Stimulated activated CD8-positive, alpha-beta memory T cell treated with anti-CD3 and anti-CD28 coated beads, Interleukin-12 subunit alpha, Interleukin-12 subunit beta, amount 100 ng/mL, for 4 hours (primary cell): ENCODE measurements around the gene MYL12A.
"Not testable (repeated sequence)": the region's sequence is repeated elsewhere in the genome, so short reads cannot be mapped to it uniquely, and the experiment has no call there.

Experiments used
- DNase-seq: peaks from one replicate; pipeline ENCODE4 v3.0.0-alpha.2; 2020; ENCODE audit warnings: low read depth

MYL12A gene

DNA sequence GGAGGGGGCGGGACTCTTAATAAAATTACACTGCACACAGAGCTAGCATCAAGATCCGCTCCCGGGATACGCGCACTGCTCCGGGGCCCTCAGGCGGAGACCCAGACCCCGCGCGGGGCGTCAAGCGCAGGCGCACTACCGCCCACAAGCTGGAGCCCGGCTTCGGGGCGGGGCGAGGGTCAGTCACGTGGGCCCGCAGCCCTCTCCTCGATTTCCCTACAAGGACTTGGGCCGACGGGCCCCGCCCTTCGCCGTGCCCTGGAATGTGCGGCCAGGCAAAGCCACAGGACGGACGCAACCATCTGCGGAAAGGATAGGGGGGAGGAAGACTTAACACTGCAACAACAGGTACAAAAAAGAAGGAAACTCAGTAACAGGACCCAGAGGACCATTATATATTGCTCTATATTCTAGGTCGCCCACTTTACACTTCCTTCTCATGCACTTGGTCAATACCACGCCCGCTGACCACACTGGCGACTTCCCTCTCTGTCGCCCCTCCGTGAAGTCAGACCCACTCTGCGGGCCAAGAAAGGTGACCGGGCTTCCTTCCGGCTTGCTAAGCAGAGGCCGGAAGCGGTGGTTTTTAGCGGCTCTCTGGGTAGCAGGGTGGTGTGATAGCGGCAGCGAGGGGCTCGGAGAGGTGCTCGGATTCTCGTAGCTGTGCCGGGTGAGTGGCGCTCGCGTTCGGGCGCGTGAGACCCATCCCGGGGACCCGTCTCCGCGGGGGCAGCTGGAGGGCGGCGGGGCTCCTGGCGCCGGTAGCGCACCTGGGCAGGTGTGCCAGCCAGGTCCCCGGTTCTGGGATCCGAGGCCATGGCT is at the start of gene MYL12A:
MYL12A (plus strand) TSS at position 562 of the 822 bp plus-strand sequence. CDS start 5,447 bp downstream, outside the sequence.
- DNase-seq: peak; percentile 85

- DNase-seq: not testable (repeated sequence)
These were observed 49.2 kb upstream of the MYL12A start for GRCh38 chr18:3198260-3198860.

GRCh38 chr18:3199942-3200645 is 47.5 kb upstream of the MYL12A start:
- DNase-seq: no peak

DNA sequence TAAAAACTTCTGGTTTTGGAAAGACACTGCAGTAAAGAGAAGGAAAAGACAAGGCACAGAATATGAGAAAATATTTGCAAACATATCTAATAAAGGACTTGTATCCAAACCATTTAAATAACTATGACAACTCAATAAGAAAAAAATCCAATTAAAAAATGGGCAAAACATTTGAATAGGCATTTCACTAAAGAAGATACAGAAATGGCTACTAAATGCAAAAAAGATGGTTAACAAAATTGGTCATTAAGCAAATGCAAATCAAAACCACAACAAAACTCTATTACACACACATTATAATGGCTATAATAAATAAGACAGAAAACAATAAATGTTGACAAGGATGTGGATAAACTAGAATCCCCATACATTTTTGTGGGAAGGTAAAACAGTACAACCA is 42.4 kb upstream of the MYL12A start:
- DNase-seq: no peak

DNA sequence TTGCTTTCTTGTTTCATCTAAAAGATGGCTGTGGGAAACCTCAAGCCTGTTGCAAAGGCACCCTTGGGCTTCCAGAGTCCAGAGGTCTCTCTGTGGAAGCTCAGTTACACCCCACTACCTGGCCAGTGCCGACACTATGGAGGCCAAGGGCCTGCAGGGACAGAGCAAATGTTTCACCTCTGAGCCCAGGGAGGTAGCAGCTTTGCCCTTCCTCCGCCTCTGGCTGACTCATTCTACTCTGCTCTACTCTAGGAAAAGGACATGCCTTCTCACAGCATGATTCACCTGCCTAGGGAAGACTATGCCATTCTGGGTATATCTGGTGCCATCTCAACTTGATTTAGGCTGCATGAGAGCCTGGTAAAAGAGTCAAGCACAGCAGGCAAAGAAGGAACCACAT is 40.0 kb upstream of the MYL12A start:
- DNase-seq: no peak

- no peak for DNase-seq
These were observed 37.6 kb upstream of the MYL12A start for GRCh38 chr18:3209859-3210569.

GRCh38 chr18:3211236-3211992 is 36.2 kb upstream of the MYL12A start:
- no peak for DNase-seq

- no peak for DNase-seq
These were observed 34.9 kb upstream of the MYL12A start for GRCh38 chr18:3212657-3213056.

DNA sequence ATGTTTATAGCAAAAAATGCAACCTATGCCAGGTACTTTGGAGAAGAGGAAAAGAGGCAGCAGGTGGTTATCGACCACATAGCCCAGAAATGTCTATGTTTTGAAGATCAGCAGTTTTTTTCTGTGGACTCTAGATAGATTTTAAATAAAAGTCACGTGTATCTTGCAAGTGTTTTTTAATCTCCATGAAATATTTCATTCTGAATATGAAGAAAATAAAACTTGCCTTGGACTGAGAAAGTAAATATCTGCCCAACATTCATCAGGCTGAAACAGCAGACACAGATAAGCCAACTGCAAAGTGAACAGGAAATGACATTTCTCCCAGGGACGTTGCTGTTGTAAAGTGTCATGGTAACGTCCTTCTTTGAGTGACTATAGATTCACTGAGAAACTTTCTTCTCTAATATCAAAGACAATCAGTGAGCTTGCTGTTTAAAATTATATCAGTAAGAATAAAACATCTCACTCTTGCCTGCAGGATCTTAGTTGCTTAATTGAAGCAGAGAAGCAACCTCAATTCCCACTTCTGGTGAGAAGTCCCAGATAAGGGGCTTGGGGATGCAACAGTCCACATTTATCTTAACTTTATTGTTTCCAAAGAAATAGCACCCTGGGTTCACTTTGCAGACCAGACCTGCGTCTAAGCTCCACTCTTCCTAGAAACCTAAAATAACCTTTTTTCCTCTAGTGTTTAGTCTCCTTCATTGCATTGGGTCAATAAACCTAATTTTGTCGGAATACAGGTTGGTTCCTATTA is 34.1 kb upstream of the MYL12A start:
- DNase-seq: no peak

DNA sequence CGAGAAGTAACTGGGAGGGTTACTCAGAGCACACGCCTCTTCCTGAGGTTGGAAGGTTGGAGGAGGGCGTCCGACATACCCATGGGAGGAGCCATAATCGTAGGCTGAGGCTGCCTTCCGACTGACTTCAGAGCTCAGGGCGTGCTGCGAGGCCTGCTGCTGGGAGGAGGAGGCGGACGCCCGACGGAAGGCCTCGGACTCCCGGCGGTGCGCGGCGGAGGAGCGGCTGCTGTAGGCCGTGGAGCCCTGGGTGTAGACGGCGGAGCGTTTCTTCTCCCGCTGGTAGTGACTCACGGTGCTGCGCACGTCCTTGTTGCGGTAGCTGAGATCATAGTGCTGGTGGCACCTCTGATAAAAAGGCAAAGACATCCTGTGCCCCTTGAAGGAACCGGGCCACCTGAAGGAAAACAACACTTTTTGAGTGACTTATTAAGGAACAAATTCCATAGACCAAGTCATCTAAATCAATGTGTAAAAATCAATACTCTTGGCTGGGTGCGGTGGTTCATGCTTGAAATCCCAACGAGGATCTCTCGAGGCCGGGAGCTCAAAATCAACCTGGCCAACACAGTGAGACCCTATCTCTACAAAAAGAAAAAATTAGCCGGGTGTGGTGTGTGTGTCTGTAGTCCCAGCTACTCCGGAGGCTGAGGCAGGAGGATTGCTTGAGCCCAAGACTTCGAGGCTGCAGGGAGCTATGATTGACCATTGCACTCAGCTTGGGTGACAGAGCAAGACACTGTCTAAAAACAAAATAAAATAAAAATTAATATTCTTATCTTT is 32.6 kb upstream of the MYL12A start:
- DNase-seq: no peak

- DNase-seq: no peak
These were observed 30.6 kb upstream of the MYL12A start for GRCh38 chr18:3216987-3217386.

- no peak for DNase-seq
These were observed 29.5 kb upstream of the MYL12A start for GRCh38 chr18:3217948-3218647.

- no peak for DNase-seq
These were observed 28.8 kb upstream of the MYL12A start for GRCh38 chr18:3218819-3219218.

DNA sequence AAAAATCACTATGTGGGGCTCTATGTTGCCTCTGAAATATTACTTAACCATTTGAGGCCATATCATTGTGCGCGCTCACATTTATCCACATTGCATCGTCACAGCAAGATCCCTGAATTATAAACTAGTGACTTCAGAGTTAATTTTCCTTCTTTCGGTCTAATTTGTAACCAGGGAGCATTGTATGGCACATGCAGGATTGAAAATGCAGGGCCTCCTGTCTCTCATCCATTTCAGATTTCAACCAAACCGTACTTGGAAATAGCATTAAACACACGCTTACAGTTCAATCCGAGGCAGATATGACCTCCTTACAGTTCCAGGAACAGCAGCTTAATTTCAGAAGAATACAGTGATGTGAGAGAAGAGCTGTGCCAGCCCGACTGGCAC is 28.4 kb upstream of the MYL12A start:
- DNase-seq: no peak

DNA sequence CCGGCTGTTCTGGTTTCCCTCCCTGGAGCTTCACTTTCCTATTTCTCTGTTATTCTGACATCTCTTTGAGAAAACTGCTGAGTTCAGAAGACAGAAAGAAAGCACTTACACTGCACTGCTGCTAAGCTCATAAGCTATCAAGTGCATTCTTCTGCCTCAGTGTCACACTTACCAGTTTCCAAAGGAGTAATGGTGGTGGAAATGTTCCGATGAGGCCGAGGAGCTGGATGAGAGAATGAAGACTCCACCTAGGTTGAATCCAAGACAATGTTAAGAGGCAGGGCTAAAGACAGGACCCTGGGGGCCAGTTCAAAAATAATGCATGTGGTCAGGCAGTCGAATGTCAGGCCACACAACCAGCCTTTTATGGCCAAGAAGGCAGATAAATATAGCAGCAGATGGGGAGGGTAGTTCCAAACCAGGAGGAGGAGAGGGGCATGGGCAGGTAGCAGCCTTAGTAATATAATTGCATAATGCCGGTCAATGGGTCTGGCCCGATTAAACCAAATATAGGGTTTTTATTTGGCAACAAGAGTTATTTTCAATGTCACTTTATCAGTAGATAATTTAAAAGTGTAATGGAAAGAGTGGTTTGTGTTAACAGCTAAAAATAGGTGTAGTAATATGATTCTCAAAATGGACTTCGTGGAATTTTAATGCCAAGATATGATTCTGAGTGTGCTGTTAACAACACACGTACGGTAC is 27.8 kb upstream of the MYL12A start, which contains the start of gene MYOM1:
MYOM1 (minus strand) TSS at position 338 of the 705 bp plus-strand sequence. CDS start 4,745 bp downstream, outside the sequence.
- no peak for DNase-seq

GRCh38 chr18:3220868-3221267 is 26.7 kb upstream of the MYL12A start:
- DNase-seq: not testable (repeated sequence)

- no peak for DNase-seq
These were observed 26.1 kb upstream of the MYL12A start for GRCh38 chr18:3221496-3221895.

DNA sequence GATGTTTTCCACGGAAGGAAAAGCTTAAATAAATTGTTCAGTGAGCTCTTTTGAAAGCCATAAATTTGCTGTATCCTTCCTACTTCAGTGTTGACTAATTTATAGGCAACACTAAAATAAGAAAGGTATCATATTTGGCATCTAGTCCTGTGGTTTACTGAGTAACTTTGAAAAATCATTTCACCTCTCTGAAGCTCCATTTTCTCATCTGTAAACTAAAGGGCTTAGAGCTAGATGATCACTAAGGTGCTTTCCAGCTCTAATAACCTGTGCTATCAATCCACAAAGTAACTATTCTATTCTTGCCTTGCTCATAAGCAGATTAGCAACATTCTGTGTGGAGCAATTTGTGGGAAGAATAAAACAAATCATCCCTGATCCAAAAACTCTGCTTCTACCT is 24.2 kb upstream of the MYL12A start:
- DNase-seq: no peak

DNA sequence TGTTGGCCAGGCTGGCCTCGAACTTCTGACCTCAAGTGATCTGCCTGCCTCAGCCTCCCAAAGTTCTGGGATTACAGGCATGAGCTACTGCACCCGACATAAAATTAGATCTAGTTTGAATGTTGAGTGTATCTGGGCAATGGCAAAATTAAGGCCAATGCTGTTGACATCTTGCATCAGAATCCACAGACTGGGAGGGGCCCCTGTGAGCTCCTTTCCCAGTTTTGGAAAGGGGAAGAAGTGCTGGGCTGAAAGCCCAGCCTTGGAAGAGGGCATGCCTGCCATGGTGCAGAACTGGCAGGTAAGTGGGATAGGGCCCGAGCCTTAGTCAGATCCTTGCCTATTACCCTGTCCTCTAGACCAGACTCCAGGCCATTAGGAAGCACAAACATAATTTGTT is 23.4 kb upstream of the MYL12A start:
- no peak for DNase-seq
